ENCODE results near the gene SETBP1. TPM values are rescaled to one million over a fixed set of nuclear protein-coding genes. Genes with fewer than 3 reads are reported as not detected.

Gene SETBP1
- total and polyA plus RNA-seq, 2 of the 4 experiments (the other 2 are of a cell fraction), result 0.19 to 0.36 TPM

DNA sequence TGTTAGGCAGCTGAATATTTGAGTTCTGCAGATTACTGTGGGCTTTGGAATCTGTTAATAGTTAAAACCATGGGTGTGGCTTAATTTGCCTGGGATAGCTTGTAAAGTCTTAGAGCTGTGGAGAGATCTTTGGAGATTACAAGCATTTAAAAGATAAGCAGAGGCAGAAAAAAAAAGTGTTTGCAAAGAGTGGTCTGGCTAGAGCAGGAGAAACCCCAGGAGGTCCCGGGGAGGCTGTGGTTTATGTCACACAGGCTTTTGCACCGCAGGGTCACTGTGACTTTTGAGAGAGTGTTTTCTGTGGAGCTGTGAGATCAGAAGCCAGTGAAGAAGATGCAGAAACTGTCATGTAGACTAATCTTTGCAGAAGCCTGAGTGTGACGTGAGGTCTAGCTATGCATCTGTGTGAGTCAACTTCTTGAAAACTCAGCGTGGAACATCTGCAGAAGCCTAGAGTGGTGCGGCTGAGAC, 49.0 kb downstream of the SETBP1 start:
- no peaks in the 10 kb centered on the region for H3K27me3 ChIP-seq (ENCODE audit: control insufficient read depth, insufficient read depth, low read length)
- TF ChIP-seq, protein P1, sequence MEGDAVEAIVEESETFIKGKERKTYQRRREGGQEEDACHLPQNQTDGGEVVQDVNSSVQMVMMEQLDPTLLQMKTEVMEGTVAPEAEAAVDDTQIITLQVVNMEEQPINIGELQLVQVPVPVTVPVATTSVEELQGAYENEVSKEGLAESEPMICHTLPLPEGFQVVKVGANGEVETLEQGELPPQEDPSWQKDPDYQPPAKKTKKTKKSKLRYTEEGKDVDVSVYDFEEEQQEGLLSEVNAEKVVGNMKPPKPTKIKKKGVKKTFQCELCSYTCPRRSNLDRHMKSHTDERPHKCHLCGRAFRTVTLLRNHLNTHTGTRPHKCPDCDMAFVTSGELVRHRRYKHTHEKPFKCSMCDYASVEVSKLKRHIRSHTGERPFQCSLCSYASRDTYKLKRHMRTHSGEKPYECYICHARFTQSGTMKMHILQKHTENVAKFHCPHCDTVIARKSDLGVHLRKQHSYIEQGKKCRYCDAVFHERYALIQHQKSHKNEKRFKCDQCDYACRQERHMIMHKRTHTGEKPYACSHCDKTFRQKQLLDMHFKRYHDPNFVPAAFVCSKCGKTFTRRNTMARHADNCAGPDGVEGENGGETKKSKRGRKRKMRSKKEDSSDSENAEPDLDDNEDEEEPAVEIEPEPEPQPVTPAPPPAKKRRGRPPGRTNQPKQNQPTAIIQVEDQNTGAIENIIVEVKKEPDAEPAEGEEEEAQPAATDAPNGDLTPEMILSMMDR (conservative IDR thresholded peaks at IDR 0.05; ENCODE audit: low read depth, low read length), result no peak
- TF ChIP-seq RFX5 (IDR thresholded peaks at IDR 0.05; ENCODE audit: low read depth, low read length) (no peak), MAZ (IDR thresholded peaks at IDR 0.05; ENCODE audit: borderline replicate concordance, low read depth, low read length) (no peak), RCOR1 (IDR thresholded peaks at IDR 0.05; ENCODE audit: insufficient replicate concordance, low read length) (no peak), RAD21 (IDR thresholded peaks at IDR 0.05; ENCODE audit: low read length) (no peak), FOS (IDR thresholded peaks at IDR 0.05; ENCODE audit: low read depth, low read length) (0 out of 2 replicates have a peak, but pooled peaks have one; percentile 33), CEBPB (IDR thresholded peaks at IDR 0.05; ENCODE audit: low read depth, low read length) (no peak)
- TF ChIP-seq, protein P2, sequence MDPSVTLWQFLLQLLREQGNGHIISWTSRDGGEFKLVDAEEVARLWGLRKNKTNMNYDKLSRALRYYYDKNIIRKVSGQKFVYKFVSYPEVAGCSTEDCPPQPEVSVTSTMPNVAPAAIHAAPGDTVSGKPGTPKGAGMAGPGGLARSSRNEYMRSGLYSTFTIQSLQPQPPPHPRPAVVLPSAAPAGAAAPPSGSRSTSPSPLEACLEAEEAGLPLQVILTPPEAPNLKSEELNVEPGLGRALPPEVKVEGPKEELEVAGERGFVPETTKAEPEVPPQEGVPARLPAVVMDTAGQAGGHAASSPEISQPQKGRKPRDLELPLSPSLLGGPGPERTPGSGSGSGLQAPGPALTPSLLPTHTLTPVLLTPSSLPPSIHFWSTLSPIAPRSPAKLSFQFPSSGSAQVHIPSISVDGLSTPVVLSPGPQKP (IDR thresholded peaks at IDR 0.05; ENCODE audit: borderline replicate concordance, low read depth, low read length), result no peak
- H3K4me1 ChIP-seq (ENCODE audit: control insufficient read depth, insufficient read depth, low read length), result peaks cover 8% of the 10 kb centered on the region
- no peak overlapping the region for H3K56ac ChIP-seq (ENCODE audit: extremely low read depth, insufficient read depth, low read length)
- dilution Hi-C loops (cut with HindIII; ENCODE audit: low sequenced_read_pairs, unreplicated experiment), result no loop called here
- H3K4me2 ChIP-seq (ENCODE audit: low read depth, low read length), result peak overlapping the region; percentile 20; the same call in 1 of the 2 replicates
- peak; percentile 79 for DNase-seq
- no peak overlapping the region for H2BK20ac ChIP-seq (ENCODE audit: low read depth, low read length)
- no peaks in the 10 kb centered on the region for H4K20me1 ChIP-seq (ENCODE audit: insufficient read depth, low read length)
- no TSS peak for BruUV-seq (replicated peaks)
- no peak overlapping the region for H2BK120ac ChIP-seq (ENCODE audit: low read depth, low read length)
- peak; percentile 73 for ATAC-seq (ENCODE audit: low read depth)
- H3K27ac ChIP-seq (ENCODE audit: insufficient read depth, low read length), result no peak overlapping the region
- no peak overlapping the region for H3K4ac ChIP-seq (ENCODE audit: low read depth, low read length)
- no peak overlapping the region for H4K5ac ChIP-seq (ENCODE audit: low read depth, low read length)
- H2BK15ac ChIP-seq (ENCODE audit: low read depth, low read length), result no peak overlapping the region
- H3K9me1 ChIP-seq (ENCODE audit: insufficient read depth, low read length), result peaks cover 11% of the 10 kb centered on the region; the same call in 1 of the 2 replicates
- H3K14ac ChIP-seq (replicated peaks; ENCODE audit: low read depth, low read length), result no peak overlapping the region
- POLR2A ChIA-PET (ENCODE audit: unreplicated experiment), result no interaction called here
- H2AK9ac ChIP-seq (replicated peaks; ENCODE audit: low read depth, low read length, poor library complexity), result no peak overlapping the region
- no peak overlapping the region for H2AK5ac ChIP-seq (ENCODE audit: low read depth, low read length)
- no peak overlapping the region for H2BK5ac ChIP-seq (ENCODE audit: low read depth, low read length, poor library complexity, severe bottlenecking)
- CTCF ChIA-PET, result interaction anchor here (0.6 kb wide), 1 partner anchor 8 kb away, joined by 3 read pairs; no protein-coding TSS in a partner anchor
- H3K36me3 ChIP-seq (ENCODE audit: control insufficient read depth, insufficient read depth, low read length), result no peaks in the 10 kb centered on the region
- no peak overlapping the region for H3K23ac ChIP-seq (ENCODE audit: low read depth, low read length)
- in situ Hi-C loops (cut with MboI; ENCODE audit: low sequenced_read_pairs), result no loop called here
- intact Hi-C loops (cut with micrococcal nuclease), result no loop called here
- H3K4me3 ChIP-seq (ENCODE audit: insufficient read depth, low read depth, low read length), result no peak overlapping the region
- H3K18ac ChIP-seq (ENCODE audit: low read depth, low read length), result no peak overlapping the region
- H4K91ac ChIP-seq (ENCODE audit: insufficient read depth, low read depth, low read length), result no peak overlapping the region
- no peak overlapping the region for H2AFZ ChIP-seq (replicated peaks; ENCODE audit: low read length, poor library complexity)
- 8% methylated on average over 2 of the region's 5 CpGs; no CpG with 5 or more reads in 1 of the 2 experiments for WGBS, 2 experiments (ENCODE audit: extremely low coverage in 2 of 2, insufficient read length in 1 of 2)
- no peaks in the 10 kb centered on the region for H3K79me1 ChIP-seq (ENCODE audit: low read depth in 1 of 2, low read length in 2 of 2)
- H4K8ac ChIP-seq (ENCODE audit: low read depth in 2 of 2, low read length in 2 of 2), result no peak overlapping the region
- no peak overlapping the region for H3K9ac ChIP-seq (ENCODE audit: low read depth, low read length)
- H3K9me3 ChIP-seq (ENCODE audit: control insufficient read depth, insufficient read depth, low read length), result no peaks in the 10 kb centered on the region

Measured in IMR-90 (cell line).